Skeletal muscle tissue (tissue), 4 donors: Measurements from ENCODE around the gene LRP8. TPM values are rescaled to one million over a fixed set of nuclear protein-coding genes. Genes with fewer than 3 reads are reported as not detected.

Experiments used
- H3K27ac ChIP-seq: one replicate; pipeline ENCODE4 v1.7.0; 2013; ENCODE audit warnings: mild to moderate bottlenecking, low read depth, low read length, inconsistent platforms
- H3K27me3 ChIP-seq, 3 donors: one replicate each; pipeline ENCODE4 v1.7.0; 2013; ENCODE audit warnings: low read length in 3 of 3; ENCODE audit not compliant: control insufficient read depth in 3 of 3, insufficient read depth in 3 of 3
- H3K36me3 ChIP-seq, 3 donors: one replicate each; pipeline ENCODE4 v1.7.0; 2013; ENCODE audit warnings: low read length in 3 of 3; ENCODE audit not compliant: control insufficient read depth in 3 of 3, insufficient read depth in 3 of 3
- H3K4me1 ChIP-seq, 3 donors: one replicate each; pipeline ENCODE4 v1.7.0; 2013; ENCODE audit warnings: low read length in 3 of 3, mild to moderate bottlenecking in 3 of 3; ENCODE audit not compliant: control insufficient read depth in 3 of 3, insufficient read depth in 3 of 3
- H3K4me3 ChIP-seq, 3 donors: one replicate each; pipeline ENCODE4 v1.7.0; 2013; ENCODE audit warnings: low read length in 3 of 3
- H3K9ac ChIP-seq, 3 donors: one replicate each; pipeline ENCODE4 v1.7.0; 2013; ENCODE audit warnings: low read length in 3 of 3, mild to moderate bottlenecking in 3 of 3, moderate library complexity in 2 of 3, low read depth in 1 of 3
- H3K9me3 ChIP-seq, 3 donors: one replicate each; pipeline ENCODE4 v1.7.0; 2013; ENCODE audit warnings: low read length in 3 of 3; ENCODE audit not compliant: control insufficient read depth in 3 of 3
- total RNA-seq: library from RNA; depleted of rRNA; stranded (reverse); fragments of >200 nt; gene quantifications from one replicate; pipeline ENCODE4 v1.2.3, GENCODE V29; 2014
- donor health status: Osteomylitis.

LRP8 gene
- total RNA-seq, 1 donor from 2014 or later, result 1.6 TPM

- no peaks in the 10 kb centered on the region for H3K4me1 ChIP-seq
- H3K27me3 ChIP-seq, result peaks cover 0 to 16% (median 8%) of the 10 kb centered on the region in 3 donors
These were observed 13.6 kb upstream of the LRP8 start for GRCh38 chr1:53341521-53341895.

DNA sequence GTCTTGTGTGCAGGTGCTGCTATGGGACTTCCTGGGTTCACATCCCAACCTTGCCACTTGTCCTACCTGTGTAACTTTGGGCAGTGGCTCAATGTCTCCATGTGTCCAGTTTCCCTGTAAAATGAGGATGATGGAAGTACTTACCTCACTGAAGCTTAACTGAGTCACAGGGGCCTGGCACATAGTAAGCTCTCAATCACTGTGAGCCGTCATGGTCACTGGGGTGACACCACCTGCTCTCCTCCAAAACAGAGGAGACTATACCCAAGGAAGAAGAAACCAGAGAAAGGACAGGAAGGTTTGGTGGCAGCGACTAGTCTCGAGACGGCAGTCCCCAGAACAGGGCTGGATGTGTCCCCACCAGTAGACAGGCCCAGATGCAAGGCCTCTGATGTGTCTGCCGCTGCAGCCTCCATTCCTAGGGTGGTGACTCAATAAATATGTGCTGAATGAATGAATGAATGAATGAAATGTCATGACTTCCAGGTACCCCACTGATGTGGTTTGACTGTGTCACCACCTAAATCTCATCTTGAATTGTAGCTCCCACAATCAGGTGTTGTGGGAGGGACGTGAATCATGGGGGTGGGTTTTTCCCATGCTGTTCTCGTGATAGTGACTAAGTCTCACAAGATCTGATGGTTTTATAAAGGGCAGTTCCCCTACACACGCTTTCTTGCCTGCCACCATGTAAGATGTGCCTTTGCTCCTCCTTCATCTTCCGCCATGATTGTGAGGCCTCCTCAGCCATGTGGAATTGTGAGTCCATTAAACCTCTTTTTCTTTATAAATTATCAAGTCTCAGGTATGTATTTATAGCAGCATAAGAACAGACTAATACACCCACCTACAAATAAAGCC lies 13.0 kb upstream of the LRP8 start:
- Histone ChIP-seq H3K27ac (no peak overlapping the region), H3K4me3 (no peak overlapping the region), H3K9ac (no peak overlapping the region), H3K36me3 (no peaks in the 10 kb centered on the region), H3K9me3 (no peaks in the 10 kb centered on the region), H3K4me1 (no peaks in the 10 kb centered on the region), H3K27me3 (peaks cover 0 to 21% (median 8%) of the 10 kb centered on the region in 3 donors)

More at GRCh38 chr1:53341521-53341895, 13.6 kb upstream of the LRP8 start:
- Histone ChIP-seq H3K4me3 (no peak overlapping the region), H3K9ac (no peak overlapping the region), H3K27ac (no peak overlapping the region), H3K9me3 (no peaks in the 10 kb centered on the region), H3K36me3 (no peaks in the 10 kb centered on the region)

GRCh38 chr1:53339736-53340635 lies 12.1 kb upstream of the LRP8 start:
- Histone ChIP-seq H3K4me3 (no peak overlapping the region), H3K27me3 (peaks cover 0 to 21% (median 8%) of the 10 kb centered on the region in 3 donors)

DNA sequence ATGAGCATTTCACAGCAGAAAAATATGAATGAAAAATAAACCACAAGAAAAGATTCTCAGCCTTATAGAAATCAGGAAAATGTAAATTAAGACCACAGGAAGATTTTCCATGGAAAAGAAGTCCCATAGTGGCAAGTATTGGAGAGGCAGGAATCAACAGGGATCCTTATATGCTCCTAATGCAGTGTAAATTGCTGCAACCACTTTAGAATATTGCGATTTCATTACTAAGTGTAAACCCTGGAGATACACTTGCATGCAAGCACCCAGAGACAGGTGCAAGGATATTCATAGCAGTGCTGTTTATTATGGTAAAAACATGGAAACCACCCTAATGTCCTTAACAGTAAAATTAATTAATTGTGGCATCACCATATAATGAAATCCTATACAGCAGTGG lies 10.6 kb upstream of the LRP8 start:
- H3K9me3 ChIP-seq, result no peaks in the 10 kb centered on the region
- peaks cover 0 to 18% (median 8%) of the 10 kb centered on the region in 3 donors for H3K27me3 ChIP-seq
- no peaks in the 10 kb centered on the region for H3K36me3 ChIP-seq
- H3K4me1 ChIP-seq, result no peaks in the 10 kb centered on the region
- H3K9ac ChIP-seq, result no peak overlapping the region
- H3K4me3 ChIP-seq, result no peak overlapping the region
- H3K27ac ChIP-seq, result no peak overlapping the region

More at GRCh38 chr1:53339736-53340635, 12.1 kb upstream of the LRP8 start:
- Histone ChIP-seq H3K4me1 (no peaks in the 10 kb centered on the region), H3K36me3 (no peaks in the 10 kb centered on the region), H3K27ac (no peak overlapping the region), H3K9ac (no peak overlapping the region), H3K9me3 (no peaks in the 10 kb centered on the region)

DNA sequence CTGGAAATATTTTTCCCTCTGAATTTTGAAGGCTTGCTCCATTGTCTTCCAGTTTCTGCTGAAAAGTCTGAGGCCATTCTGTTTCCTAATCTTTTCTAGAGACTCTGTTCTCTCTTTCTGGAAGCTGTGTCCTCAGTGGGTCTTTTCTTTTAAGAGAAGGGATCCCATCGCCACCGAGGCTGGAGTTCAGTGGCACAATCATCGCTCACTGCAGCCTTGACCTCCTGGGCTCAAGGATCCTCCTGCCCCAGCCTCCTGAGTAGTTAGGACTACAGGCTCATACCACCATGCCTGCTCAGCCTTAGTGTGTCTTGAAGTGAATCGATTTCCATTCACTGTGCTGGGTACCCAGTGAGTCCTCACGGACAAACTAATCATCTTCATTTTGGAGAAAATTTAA lies 9.6 kb upstream of the LRP8 start:
- Histone ChIP-seq H3K4me1 (no peaks in the 10 kb centered on the region), H3K27me3 (peaks cover 0 to 18% (median 8%) of the 10 kb centered on the region in 3 donors), H3K4me3 (no peak overlapping the region), H3K9ac (no peak overlapping the region), H3K9me3 (no peaks in the 10 kb centered on the region), H3K27ac (no peak overlapping the region), H3K36me3 (no peaks in the 10 kb centered on the region)

DNA sequence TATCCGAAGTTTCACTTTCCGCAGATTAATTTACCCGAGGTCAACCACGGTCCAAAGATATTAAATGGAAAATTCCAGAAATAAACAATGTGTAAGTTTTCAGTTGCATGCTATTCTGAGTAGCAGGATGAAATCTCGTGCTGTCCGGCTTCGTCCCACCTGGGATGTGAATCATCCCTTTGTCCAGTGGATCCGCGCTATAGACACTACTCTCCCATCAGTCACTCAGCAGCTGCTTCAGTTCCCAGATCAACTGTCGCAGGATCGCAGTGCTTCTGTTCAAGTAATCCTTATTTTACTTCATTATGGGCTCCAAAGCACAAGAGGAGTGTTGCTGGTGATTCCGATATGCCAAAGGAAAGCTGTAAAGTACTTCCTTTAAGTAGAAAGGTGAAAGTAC lies 8.3 kb upstream of the LRP8 start:
- no peaks in the 10 kb centered on the region for H3K4me1 ChIP-seq
- H3K4me3 ChIP-seq, result no peak overlapping the region
- H3K9ac ChIP-seq, result no peak overlapping the region
- no peaks in the 10 kb centered on the region for H3K36me3 ChIP-seq
- no peaks in the 10 kb centered on the region for H3K9me3 ChIP-seq
- H3K27me3 ChIP-seq, result peaks cover 0 to 18% (median 8%) of the 10 kb centered on the region in 3 donors
- no peak overlapping the region for H3K27ac ChIP-seq

DNA sequence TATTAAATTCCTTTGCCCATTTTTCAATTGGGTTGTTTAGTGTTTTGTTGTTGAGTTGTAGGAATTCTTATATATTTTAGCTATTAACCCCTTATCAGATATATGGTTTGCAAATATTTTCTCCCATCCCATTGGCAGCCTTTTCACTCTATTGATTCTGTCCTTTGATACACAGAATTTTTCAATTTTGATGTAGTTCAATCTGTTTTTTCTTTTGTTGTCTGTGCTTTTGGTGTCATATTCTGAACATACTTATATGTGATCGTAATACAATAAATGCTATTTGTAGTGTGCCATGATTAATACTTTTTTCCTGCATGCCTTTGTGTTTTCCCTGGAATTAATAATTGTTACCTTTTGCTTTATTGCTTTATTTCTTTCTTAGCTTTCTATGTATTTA lies 7.8 kb upstream of the LRP8 start:
- H3K9ac ChIP-seq, result no peak overlapping the region

GRCh38 chr1:53334781-53335180 lies 6.9 kb upstream of the LRP8 start:
- Histone ChIP-seq H3K4me3 (no peak overlapping the region), H3K36me3 (no peaks in the 10 kb centered on the region), H3K4me1 (no peaks in the 10 kb centered on the region), H3K9ac (no peak overlapping the region), H3K9me3 (no peaks in the 10 kb centered on the region), H3K27me3 (peaks cover 0 to 14% (median 0%) of the 10 kb centered on the region in 3 donors), H3K27ac (no peak overlapping the region)

More for the DNA sequence above, 7.8 kb upstream of the LRP8 start:
- no peaks in the 10 kb centered on the region for H3K9me3 ChIP-seq
- H3K27me3 ChIP-seq, result peaks cover 0 to 18% (median 8%) of the 10 kb centered on the region in 3 donors
- H3K36me3 ChIP-seq, result no peaks in the 10 kb centered on the region
- no peak overlapping the region for H3K27ac ChIP-seq
- no peak overlapping the region for H3K4me3 ChIP-seq
- H3K4me1 ChIP-seq, result no peaks in the 10 kb centered on the region

- Histone ChIP-seq H3K36me3 (no peaks in the 10 kb centered on the region), H3K9ac (no peak overlapping the region), H3K4me3 (no peak overlapping the region), H3K4me1 (no peaks in the 10 kb centered on the region), H3K27ac (no peak overlapping the region), H3K27me3 (peaks cover 0 to 14% (median 0%) of the 10 kb centered on the region in 3 donors), H3K9me3 (no peaks in the 10 kb centered on the region)
These were observed 6.4 kb upstream of the LRP8 start for GRCh38 chr1:53334312-53334711.

DNA sequence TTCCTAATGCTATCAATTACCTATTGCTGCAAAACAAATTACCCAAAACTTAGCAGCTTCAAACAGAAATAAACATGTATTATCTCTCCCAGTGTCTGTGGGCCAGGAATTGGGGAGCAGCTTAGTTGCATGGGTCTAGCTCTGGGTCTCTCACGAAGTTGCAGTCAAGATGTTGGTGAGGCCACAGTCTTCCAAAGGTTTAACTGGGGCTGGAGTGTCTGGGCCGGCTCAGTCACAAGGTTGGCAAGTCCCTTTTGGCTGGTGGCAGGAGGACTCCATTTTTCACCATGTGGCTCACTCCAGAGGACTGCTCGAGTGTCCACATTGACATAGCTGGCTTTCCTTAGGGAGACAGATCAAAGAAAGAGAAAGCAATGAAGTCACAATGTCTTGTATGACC lies 5.0 kb upstream of the LRP8 start:
- Histone ChIP-seq H3K4me3 (no peak overlapping the region), H3K4me1 (peaks cover 0 to 2% (median 0%) of the 10 kb centered on the region in 3 donors), H3K9ac (no peak overlapping the region), H3K36me3 (no peaks in the 10 kb centered on the region), H3K9me3 (no peaks in the 10 kb centered on the region), H3K27ac (no peak overlapping the region), H3K27me3 (peaks cover 0 to 9% (median 0%) of the 10 kb centered on the region in 3 donors)
